NCI-H1436 (cell line): ENCODE data around the gene CDYL2.
"Not testable (repeated sequence)": the region's sequence is repeated elsewhere in the genome, so short reads cannot be mapped to it uniquely, and the experiment has no call there.

Experiments used
- DNase-seq: peaks from one replicate; lab custom pipeline; 2025; lab: John Stamatoyannopoulos, UW

The CDYL2 gene

DNA sequence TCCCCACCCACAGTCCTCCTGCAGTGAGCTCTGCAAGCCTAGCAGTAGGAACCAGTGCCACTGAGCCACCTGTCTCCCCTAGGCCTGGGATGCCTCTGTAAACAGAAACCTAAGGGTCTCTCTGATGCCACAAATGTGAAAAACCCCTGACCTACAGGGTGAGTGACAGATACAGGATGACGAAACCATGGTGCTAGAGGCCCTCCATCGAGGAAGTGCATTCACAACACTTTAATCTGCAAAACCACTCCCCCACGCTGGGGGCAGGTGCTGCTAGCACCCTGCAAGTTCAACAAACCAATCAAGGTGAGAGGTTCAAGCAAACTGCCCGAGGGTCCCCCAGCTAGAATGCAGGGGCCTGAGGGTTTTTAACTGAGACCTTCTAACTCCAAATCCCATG is 59.5 kb downstream of the CDYL2 start:
- no peak for DNase-seq

DNA sequence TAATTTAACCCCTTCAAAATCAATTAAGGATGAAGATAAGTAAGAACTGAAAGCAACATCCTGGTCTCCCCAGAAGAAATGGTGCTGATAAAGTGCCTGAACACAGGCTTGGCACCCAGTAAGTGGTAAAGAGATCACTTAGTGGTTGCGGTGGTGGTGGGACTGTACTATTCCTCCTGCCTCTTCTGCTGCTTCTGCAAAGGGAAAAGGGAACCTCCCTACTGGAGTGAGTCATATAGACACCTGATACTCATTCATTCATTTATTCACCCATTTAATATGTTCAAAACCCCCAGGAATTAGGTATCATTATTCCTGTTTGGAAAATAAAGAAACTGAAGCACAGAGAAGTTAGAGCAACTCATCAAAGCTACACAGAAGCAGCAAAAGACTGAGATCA is 60.6 kb downstream of the CDYL2 start:
- DNase-seq = no peak

DNA sequence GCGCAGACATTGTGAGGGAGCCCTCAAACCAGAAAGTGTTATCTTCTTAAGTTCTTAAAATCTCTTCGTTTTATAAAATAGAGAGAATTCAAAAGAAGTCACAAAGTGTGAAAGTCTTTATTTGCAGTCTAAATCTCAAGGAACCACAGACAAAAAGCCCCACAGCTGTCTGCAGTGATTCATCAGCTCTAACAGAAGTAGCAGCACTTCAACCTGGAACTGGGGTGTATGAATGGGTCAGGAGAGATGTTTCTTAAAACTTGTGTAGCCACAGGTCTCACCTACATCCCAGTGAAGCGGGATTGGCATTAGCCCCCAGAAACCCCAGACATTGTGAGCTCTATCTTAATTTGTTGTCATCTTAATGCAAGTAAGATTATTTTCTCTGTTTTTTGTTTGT is 61.1 kb downstream of the CDYL2 start:
- DNase-seq = no peak

DNA sequence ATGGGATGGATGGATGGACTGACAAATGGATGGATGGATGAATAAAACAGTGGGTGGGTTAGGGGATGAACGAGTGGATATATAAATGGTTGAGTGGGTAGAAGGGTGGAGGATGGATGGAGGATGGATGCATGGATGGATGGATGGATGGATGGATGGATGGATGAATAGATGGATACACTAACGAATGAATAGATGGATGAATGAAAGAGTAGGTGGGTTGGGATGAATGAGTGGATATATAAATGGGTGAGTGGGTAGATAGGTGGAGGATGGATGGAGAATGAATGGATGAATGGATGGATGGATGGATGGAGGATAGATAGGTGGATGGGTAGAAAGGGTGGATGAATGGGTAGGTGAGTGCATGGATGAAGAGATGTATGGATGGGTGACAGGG is 62.1 kb downstream of the CDYL2 start:
- no peak for DNase-seq

DNA sequence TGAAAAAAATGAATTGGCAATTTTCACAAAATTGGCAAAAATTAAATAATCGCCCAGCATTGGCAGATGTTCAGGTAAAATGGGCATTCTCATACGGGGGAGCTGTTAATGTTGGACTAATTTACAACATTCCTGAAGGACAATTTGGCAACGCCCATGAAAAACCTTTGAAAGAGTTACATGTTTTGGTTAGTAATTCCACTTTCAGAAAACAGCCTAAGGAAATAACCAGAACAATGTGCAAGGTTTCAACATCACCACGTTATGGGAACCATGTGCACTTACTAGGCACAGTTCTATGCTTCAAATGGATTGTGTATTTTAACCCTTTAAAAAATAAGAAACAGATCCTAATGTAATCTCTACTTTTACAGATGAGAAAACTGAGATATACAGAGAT is 62.7 kb downstream of the CDYL2 start:
- no peak for DNase-seq

DNA sequence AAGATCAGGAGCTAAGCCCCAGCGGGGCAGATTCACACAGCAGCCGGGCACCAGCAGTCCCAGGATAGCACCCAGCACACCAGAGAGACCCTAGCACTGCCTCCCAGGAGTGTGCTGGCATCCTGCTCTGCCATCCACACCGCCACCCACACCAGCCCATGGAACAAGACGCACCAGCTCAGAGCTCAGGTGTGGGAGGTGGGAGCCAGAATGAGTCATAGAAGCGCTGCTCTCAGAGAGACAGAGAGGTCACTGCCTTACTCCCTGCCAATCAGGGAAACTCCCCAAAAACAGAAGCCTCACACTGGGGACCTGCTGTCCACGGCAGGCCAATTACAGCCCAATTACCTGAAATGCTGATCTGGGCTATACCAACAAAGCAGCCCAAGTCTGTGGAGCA is 64.9 kb downstream of the CDYL2 start:
- no peak for DNase-seq

DNA sequence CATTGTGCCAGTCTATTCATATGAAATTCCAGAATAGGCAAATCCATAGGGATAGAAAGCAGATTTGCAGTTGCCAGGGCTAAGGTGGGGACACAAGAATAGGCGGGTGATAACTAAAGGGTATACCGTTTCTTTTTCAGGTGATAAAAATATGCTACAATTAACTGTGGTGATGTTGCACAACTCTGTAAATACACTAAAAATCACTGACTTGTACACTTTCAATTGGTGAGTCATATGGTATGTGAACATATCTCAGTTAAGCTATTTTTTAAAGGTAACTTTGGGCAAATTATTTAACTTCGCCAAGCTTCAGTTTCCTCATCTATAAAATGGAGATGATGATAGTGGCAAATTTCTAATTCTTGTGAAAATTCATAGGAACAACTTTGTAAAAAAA is 65.9 kb downstream of the CDYL2 start:
- no peak for DNase-seq

DNA sequence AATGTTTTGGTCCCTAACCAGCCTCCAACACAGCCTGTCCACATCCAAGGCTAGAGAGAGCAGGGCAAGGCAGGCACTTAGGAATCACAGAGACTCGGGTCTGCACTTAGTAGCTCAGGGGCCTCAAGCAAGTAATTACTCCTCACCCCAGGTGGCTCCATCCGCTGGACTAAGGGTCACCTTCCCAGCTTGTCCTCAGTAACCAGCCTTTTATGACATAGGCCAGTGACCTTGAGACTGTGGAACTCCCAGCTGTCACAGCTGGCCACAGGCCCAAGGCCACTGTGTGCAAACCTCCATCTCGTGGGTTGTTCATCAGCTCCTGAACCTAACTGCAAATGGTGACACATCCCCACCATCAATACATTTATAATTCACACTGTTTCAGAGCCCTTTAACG is 68.6 kb downstream of the CDYL2 start:
- no peak for DNase-seq

DNA sequence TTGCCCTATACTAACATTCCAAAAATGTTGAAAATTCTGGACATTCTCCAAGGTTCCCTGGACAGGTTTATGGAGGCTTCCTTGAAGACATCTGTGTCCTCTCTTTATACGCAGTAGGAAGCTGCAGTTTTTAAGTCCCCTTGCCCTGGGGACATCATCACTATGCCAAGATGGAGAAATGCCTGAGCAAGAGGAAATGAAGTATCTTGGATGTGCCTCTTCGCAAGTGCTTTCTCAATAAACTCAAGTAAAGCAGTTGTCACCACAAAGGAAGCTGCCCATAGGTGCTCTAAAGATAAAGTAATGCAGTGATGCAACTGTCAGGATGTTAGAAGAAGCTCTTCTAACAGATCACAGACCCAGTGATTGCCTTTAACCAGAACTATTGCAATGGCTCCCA is 71.0 kb downstream of the CDYL2 start:
- no peak for DNase-seq

DNA sequence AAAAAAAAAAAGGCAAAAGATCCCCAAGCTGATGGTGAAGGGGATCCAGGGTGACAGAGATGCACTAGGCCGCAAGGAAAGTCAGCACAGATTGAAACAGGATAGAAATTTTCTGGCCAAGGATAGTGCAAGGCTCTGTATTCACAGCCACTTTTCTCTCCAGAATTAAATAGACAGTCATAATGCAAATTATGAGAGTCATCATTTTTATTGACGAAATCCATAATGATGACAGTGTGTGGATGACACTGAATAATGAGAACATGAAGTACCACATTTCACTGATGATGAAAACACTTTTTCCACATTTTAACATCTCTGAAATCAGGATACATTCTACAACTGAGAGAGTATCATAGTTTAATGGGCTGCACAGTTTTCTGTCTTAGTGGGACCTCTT is 72.5 kb downstream of the CDYL2 start:
- DNase-seq = no peak

DNA sequence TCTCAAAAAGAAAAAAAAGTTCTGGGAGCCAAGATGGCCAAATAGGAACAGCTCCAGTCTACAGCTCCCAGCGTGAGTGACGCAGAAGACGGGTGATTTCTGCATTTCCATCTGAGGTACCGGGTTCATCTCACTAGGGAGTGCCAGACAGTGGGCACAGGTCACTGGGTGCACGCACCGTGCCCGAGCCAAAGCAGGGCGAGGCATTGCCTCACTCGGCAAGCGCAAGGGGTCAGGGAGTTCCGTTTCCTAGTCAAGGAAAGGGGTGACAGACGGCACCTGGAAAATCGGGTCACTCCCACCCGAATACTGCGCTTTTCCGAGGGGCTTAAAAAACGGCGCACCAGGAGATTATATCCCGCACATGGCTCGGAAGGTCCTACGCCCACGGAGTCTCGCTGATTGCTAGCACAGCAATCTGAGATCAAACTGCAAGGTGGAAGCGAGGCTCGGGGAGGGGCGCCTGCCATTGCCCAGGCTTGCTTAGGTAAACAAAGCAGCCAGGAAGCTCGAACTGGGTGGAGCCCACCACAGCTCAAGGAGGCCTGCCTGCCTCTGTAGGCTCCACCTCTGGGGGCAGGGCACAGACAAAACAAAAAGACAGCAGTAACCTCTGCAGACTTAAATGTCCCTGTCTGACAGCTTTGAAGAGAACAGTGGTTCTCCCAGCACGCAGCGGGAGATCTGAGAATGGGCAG is 77.2 kb downstream of the CDYL2 start:
- not testable (repeated sequence) for DNase-seq

DNA sequence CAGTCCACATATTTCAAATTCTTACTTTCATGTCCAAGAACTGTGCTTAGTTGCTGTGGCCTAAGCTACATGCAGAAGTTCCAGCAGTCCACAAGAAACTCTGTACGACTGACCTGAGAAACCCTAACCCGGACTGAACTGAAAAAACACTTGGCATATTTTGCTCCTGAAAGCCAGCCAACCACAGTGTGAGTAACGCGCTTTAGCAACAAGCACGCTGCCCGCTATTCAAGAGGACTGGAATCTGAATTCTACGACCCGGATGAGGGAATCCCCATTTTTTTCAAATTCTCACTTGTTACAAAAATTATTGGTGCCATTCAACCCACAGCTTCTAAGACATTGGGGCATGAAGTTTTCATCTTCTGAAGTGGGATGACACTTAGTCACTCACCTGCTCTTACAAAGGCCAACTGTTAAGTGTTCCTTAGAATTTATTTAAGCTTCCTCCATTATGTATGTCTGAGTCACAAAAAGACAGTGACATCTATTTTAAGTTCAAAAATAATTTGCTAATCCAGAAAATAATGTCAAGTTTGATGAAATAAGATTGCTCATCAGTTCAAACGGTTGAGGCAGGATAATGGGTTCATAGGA is 78.7 kb downstream of the CDYL2 start:
- no peak for DNase-seq

DNA sequence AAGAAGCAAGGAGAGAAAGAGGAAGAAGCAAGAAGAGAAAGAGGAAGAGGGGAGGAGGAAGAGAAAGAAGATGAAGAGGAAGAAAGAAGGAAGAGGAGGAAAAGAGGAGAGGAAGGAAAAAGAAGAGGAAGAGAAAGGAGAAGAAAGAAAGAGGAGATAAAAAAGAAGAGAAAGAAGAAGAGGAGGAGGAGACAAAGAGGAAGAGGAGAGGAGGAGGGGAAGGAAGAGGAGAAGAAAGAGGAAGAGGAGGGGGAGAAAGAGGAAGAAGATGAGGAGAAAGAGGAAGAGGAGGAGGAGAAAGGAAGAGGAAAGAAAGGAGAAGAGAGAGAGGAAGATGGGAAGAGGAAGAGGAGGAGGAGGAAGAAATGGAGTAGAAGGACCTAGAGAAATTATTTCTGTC is 80.4 kb downstream of the CDYL2 start:
- DNase-seq = no peak

DNA sequence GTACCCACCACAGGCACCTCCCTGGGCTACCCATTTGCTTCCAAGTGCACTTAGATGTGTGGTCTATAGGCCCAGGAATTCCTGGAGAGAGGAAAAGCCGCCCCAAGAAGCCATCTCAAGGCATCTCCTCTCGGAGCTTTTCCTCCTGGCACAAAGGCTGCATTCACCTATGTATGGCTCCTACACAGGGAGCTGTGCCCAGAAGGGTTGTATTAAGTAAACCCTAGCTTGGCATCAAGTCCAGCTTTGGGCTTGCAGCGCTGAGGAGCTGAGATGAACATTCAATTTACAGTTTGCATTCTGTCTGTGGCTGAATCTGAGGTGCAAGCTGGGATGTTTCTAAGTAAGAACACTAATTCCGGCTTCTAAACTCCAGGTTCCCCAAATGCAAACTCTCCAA is 81.3 kb downstream of the CDYL2 start:
- DNase-seq = no peak

DNA sequence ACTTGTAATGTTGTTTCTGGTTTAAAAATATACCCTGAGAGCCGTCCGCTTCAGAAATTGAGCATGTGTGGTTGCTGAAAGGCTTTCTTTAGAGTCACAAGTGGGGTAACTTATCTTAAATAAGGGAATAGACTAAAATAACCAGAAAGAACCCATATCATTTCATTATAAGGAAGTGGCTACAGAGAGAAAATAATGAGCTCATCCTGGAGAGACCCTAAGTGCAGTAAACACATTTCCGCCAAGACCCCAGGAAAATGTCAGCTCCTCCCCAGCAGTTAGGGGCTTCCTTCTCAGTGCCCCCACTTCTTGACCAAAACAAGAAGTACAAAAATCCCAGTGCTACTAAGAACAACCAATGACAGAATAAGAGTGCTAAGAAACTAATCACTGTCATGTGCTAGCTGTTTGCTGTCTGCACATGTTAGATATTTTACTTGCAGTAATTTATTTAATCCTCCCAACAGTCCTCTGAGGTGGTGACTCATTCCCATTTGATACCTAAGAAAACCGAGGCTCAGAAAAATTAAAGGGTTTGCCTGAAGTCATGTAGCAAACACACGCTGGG is 83.5 kb downstream of the CDYL2 start:
- no peak for DNase-seq

DNA sequence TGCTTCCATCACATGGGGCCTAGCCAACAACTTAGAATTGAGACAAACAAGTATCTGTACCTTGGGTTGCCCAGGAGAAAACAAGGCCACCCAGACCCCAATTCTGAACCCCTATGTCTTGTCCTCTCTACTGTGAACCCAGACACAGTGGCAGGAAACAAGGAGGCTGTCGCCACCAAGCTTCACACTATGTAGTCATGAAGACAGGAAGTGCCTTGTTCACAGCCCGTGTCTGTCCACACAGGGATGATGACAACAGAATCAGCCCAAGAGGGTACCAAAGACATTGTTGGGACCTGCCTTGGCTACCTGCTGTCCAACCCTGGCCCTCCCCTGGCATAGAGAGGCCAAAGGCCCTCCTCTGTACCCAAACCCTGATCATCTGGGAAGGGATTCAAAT is 84.8 kb downstream of the CDYL2 start:
- no peak for DNase-seq

DNA sequence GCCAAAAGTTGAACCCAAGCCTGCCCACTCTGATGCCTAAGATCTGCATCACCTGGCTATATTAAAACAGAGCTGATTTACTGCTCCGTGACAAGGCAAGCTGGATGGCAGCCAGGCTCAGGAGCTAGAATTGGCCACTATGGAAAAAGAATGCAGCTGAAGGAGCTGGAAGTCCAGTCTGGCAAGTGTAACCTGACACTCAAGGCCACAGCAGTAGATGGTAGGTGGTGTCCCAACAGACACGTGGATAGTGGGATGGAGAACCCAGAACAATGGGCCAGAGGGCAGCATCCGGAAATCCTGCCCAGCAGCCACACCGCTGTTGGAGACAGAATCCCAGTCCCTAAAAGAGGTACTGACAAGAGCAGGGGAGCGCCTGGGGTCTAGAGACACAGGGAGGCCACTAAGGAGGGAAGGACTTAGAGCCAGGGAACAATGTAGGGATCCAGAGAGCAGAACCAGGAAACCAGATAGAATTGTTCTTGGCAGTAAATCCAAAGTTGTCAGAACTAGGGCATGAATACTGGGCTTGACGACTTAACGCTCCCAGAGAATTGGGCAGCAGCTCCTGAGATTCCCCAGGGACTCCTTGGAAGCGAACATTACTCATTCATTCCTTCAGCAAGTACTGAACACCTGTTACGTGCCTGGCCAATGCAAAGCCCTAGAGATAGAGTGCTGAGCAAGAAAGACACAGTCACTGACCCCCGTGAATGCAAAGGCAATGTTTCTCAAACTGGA is 85.7 kb downstream of the CDYL2 start:
- DNase-seq = no peak

DNA sequence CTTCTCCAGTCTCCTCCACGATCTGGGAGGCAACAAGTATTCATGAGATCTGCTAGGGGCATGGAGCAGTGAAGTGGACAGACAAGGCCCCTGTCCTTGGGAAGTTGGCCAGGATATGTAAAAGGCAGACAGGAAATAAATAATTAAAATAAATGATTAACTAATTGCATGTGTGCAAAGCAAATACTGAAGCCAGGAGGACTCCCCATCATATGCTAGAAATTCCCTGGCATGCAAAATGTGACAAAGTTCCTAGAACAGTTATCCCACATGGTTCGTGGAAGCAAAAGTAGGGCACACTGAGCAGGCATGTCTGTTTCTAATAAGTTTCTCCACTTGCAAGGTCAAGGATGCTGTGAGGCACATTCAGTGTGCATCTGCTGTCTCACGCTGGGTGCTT is 86.8 kb downstream of the CDYL2 start:
- no peak for DNase-seq

DNA sequence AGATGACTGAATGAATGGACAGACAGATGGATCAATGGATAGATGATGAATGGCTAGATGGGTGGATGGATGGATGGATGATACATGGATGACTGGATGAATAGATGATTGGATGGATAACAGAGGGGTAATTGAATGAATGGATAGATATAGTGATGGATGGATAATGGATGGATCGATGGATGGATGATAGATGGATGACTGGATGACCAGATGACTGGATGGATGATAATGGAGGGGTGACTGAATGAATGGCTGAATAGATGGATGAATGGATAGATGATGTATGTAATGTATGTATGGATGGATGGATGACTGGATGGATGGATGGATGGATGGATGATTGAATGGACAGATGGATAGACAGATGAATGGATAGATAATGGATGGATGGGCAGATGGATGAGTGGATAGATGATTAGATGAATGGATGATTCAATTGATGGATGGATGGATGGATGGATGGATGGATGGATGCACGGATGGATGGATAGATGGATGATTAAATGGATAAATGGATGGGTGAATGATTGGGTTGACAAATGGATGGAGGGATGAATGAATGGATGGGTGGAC is 87.7 kb downstream of the CDYL2 start:
- no peak for DNase-seq

DNA sequence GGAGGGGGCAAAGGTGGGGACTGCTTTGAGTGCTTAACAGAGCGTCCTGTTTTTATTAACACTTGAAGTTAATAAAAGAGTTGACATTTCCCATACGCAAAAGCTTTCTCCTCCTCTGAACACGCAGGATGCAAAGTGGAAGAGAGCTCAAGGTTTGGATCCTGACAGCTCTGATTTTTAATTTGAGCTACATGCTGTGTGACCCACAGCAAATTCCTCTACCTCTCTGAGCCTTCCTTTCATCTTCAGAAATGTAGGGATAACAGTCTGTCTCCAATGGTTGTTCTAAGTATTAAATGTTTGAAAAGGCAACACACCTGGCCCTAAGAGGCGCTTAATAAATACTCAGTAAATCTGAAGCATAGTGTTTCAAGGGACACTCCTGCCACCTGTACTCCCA is 93.0 kb downstream of the CDYL2 start:
- no peak for DNase-seq

DNA sequence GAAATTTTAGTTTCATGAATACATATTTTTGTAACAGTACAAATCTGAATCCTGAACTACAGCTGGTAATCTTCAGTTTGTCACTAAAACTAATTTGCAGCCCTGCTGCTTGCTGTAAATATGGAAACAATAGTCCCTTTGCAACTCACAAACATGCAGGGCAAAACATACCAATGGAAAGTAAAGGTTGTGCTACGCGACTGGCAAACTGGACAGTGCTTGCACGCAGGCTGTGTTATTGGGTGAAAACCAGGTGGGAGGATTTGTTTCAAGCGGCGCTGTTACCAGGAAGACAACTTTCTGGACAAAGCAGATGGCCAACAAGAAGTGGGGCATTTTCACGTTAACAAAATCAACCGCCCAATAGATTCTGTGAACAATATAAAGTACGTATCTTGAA is 93.5 kb downstream of the CDYL2 start:
- DNase-seq = no peak

DNA sequence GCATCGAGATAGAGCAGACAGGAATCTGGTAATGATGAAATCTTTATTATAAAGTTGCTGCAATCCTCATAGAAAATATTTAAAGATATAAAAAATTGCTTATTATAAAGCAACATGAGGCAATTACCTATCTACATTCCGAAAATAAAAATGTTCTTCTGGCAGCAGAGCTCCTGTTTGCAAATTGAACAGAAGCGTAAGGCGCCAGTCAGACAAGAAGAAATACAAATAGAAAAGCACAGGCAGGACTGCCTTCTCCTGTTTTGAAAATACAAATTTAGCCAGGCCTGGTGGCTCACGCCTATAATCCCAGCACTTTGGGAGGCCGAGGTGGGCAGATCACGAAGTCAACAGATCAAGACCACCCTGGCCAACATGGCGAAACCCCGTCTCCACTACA is 95.6 kb downstream of the CDYL2 start:
- no peak for DNase-seq

DNA sequence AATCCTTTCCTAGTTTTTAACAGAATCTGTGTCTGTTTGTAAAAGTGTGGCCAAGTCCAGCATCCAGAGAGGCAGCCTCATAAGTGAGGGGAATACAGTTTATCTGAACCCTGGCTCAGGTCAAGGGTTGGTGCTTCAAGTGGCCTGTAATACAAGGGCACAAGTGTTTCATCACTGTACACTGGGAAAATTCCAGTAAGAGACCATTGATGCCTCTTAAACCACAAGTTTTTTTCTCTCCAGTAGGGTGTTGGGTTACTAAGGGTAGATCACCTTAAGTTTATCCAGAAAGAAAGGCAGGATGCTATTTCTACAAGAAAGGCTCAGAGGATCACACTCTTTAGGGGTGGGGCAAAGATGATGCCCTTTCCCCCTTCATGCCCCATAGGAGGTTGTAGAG is 96.7 kb downstream of the CDYL2 start:
- no peak for DNase-seq
